Stimulated activated memory B cell treated with anti-CD40 and anti-IgM and Interleukin-4, amounts not matched to agents 10 μg/mL and 1 μg/mL and 100 μg/mL, for 72 hours (primary cell): Measurements from ENCODE around the gene RREB1.

ENCODE experiments used
- ATAC-seq: fragments of 150-1000 bp; cut with Tn5 transposase; 2 replicates; pipeline ENCODE4 v1.10.0; 2021
- H3K27ac Mint-ChIP-seq: one replicate; pipeline ENCODE4 v1.8.0; 2022; ENCODE audit warnings: mild to moderate bottlenecking, mixed read lengths
- H3K27me3 Mint-ChIP-seq: one replicate; pipeline ENCODE4 v1.8.0; 2022; ENCODE audit warnings: mixed read lengths
- H3K36me3 Mint-ChIP-seq: one replicate; pipeline ENCODE4 v1.8.0; 2022; ENCODE audit warnings: mixed read lengths
- H3K4me1 Mint-ChIP-seq: one replicate; pipeline ENCODE4 v1.8.0; 2022; ENCODE audit warnings: mixed read lengths
- H3K4me3 Mint-ChIP-seq: one replicate; pipeline ENCODE4 v1.8.0; 2022; ENCODE audit warnings: mild to moderate bottlenecking, moderate library complexity, mixed read lengths
- H3K9me3 Mint-ChIP-seq: one replicate; pipeline ENCODE4 v1.8.0; 2022; ENCODE audit warnings: mixed read lengths

Gene RREB1

GRCh38 chr6:7129360-7129759 lies 21.6 kb downstream of the RREB1 start:
- no peak for ATAC-seq
- Mint-ChIP-seq H3K36me3 (peaks cover 37% of the 10 kb centered on the region), H3K4me3 (no peak overlapping the region), H3K9me3 (no peaks in the 10 kb centered on the region), H3K27me3 (no peaks in the 10 kb centered on the region), H3K27ac (peak overlapping the region; percentile 73), H3K4me1 (peaks cover 86% of the 10 kb centered on the region)

GRCh38 chr6:7129784-7130569 lies 22.2 kb downstream of the RREB1 start:
- Mint-ChIP-seq H3K4me3 (peak overlapping the region; percentile 24), H3K4me1 (peaks cover 85% of the 10 kb centered on the region), H3K27ac (peak overlapping the region; percentile 73), H3K9me3 (no peaks in the 10 kb centered on the region), H3K36me3 (peaks cover 31% of the 10 kb centered on the region), H3K27me3 (no peaks in the 10 kb centered on the region)
- peak; percentile 72 for ATAC-seq

- H3K27ac Mint-ChIP-seq, result peak overlapping the region; percentile 73
- peaks cover 18% of the 10 kb centered on the region for H3K36me3 Mint-ChIP-seq
- peaks cover 82% of the 10 kb centered on the region for H3K4me1 Mint-ChIP-seq
- no peak for ATAC-seq
- no peak overlapping the region for H3K4me3 Mint-ChIP-seq
- H3K9me3 Mint-ChIP-seq, result no peaks in the 10 kb centered on the region
- H3K27me3 Mint-ChIP-seq, result no peaks in the 10 kb centered on the region
Observed at GRCh38 chr6:7131390-7131789, 23.6 kb downstream of the RREB1 start.

- Mint-ChIP-seq H3K27me3 (no peaks in the 10 kb centered on the region), H3K27ac (peak overlapping the region; percentile 53)
- ATAC-seq, result no peak
Observed at GRCh38 chr6:7132398-7133035, 24.8 kb downstream of the RREB1 start.

GRCh38 chr6:7134999-7135745 lies 27.4 kb downstream of the RREB1 start:
- ATAC-seq, result no peak
- Mint-ChIP-seq H3K9me3 (no peaks in the 10 kb centered on the region), H3K27ac (peak overlapping the region; percentile 97), H3K4me3 (no peak overlapping the region), H3K4me1 (peaks cover 73% of the 10 kb centered on the region), H3K27me3 (no peaks in the 10 kb centered on the region), H3K36me3 (peaks cover 6% of the 10 kb centered on the region)

More at GRCh38 chr6:7132398-7133035, 24.8 kb downstream of the RREB1 start:
- Mint-ChIP-seq H3K36me3 (peaks cover 11% of the 10 kb centered on the region), H3K4me1 (peaks cover 80% of the 10 kb centered on the region), H3K4me3 (no peak overlapping the region), H3K9me3 (no peaks in the 10 kb centered on the region)

- H3K4me1 Mint-ChIP-seq, result peaks cover 73% of the 10 kb centered on the region
- no peak overlapping the region for H3K4me3 Mint-ChIP-seq
- H3K27me3 Mint-ChIP-seq, result no peaks in the 10 kb centered on the region
- H3K9me3 Mint-ChIP-seq, result no peaks in the 10 kb centered on the region
- H3K36me3 Mint-ChIP-seq, result peaks cover 6% of the 10 kb centered on the region
- H3K27ac Mint-ChIP-seq, result peak overlapping the region; percentile 97
- ATAC-seq, result no peak
Observed at GRCh38 chr6:7135755-7136154, 28.0 kb downstream of the RREB1 start.

- Mint-ChIP-seq H3K27me3 (no peaks in the 10 kb centered on the region), H3K27ac (peak overlapping the region; percentile 97), H3K9me3 (no peaks in the 10 kb centered on the region), H3K4me3 (peak overlapping the region; percentile 76), H3K4me1 (peaks cover 71% of the 10 kb centered on the region), H3K36me3 (peaks cover 2% of the 10 kb centered on the region)
- peak; percentile 72 for ATAC-seq
Observed at GRCh38 chr6:7136859-7137334, 29.1 kb downstream of the RREB1 start.

GRCh38 chr6:7137335-7138045 lies 29.7 kb downstream of the RREB1 start:
- no peaks in the 10 kb centered on the region for H3K27me3 Mint-ChIP-seq
- H3K27ac Mint-ChIP-seq, result peak overlapping the region; percentile 97
- peaks cover 68% of the 10 kb centered on the region for H3K4me1 Mint-ChIP-seq
- H3K9me3 Mint-ChIP-seq, result no peaks in the 10 kb centered on the region
- H3K36me3 Mint-ChIP-seq, result no peaks in the 10 kb centered on the region
- H3K4me3 Mint-ChIP-seq, result peak overlapping the region; percentile 76
- ATAC-seq, result peak; percentile 67

- no peaks in the 10 kb centered on the region for H3K36me3 Mint-ChIP-seq
- ATAC-seq, result no peak
- peak overlapping the region; percentile 76 for H3K4me3 Mint-ChIP-seq
- peaks cover 68% of the 10 kb centered on the region for H3K4me1 Mint-ChIP-seq
- H3K27ac Mint-ChIP-seq, result peak overlapping the region; percentile 97
- H3K9me3 Mint-ChIP-seq, result no peaks in the 10 kb centered on the region
- no peaks in the 10 kb centered on the region for H3K27me3 Mint-ChIP-seq
Observed at GRCh38 chr6:7138046-7138531, 30.3 kb downstream of the RREB1 start.

GRCh38 chr6:7138921-7139358 lies 31.2 kb downstream of the RREB1 start:
- H3K4me3 Mint-ChIP-seq, result no peak overlapping the region
- no peak for ATAC-seq
- peaks cover 73% of the 10 kb centered on the region for H3K4me1 Mint-ChIP-seq
- no peaks in the 10 kb centered on the region for H3K9me3 Mint-ChIP-seq
- H3K27me3 Mint-ChIP-seq, result no peaks in the 10 kb centered on the region
- peak overlapping the region; percentile 97 for H3K27ac Mint-ChIP-seq
- no peaks in the 10 kb centered on the region for H3K36me3 Mint-ChIP-seq

GRCh38 chr6:7139835-7140470 lies 32.2 kb downstream of the RREB1 start:
- Mint-ChIP-seq H3K9me3 (no peaks in the 10 kb centered on the region), H3K27me3 (no peaks in the 10 kb centered on the region), H3K4me3 (peak overlapping the region; percentile 83), H3K4me1 (peaks cover 73% of the 10 kb centered on the region), H3K27ac (peak overlapping the region; percentile 97), H3K36me3 (no peaks in the 10 kb centered on the region)
- ATAC-seq, result no peak

GRCh38 chr6:7140631-7141378 lies 33.0 kb downstream of the RREB1 start:
- Mint-ChIP-seq H3K27me3 (no peaks in the 10 kb centered on the region), H3K27ac (peak overlapping the region; percentile 80), H3K4me1 (peaks cover 73% of the 10 kb centered on the region), H3K4me3 (peak overlapping the region; percentile 83), H3K9me3 (no peaks in the 10 kb centered on the region), H3K36me3 (no peaks in the 10 kb centered on the region)
- peak; percentile 89 for ATAC-seq

GRCh38 chr6:7142228-7142801 lies 34.6 kb downstream of the RREB1 start:
- ATAC-seq, result no peak
- Mint-ChIP-seq H3K9me3 (no peaks in the 10 kb centered on the region), H3K36me3 (no peaks in the 10 kb centered on the region), H3K4me3 (peak overlapping the region; percentile 15), H3K4me1 (peaks cover 80% of the 10 kb centered on the region), H3K27me3 (no peaks in the 10 kb centered on the region), H3K27ac (peak overlapping the region; percentile 32)
